Ectodermal cell (in vitro differentiated cells): Measurements from ENCODE around the gene ASTN2.

Source experiments
- H3K27ac ChIP-seq: 2 replicates; pipeline ENCODE4 v1.7.0; 2013; ENCODE audit warnings: mild to moderate bottlenecking, low read depth, low read length; ENCODE audit not compliant: insufficient read depth, poor library complexity, severe bottlenecking
- H3K27me3 ChIP-seq: 2 replicates; pipeline ENCODE4 v1.7.0; 2013; ENCODE audit warnings: mild to moderate bottlenecking, low read length; ENCODE audit not compliant: insufficient read depth, control insufficient read depth, poor library complexity, severe bottlenecking
- H3K36me3 ChIP-seq: one replicate; pipeline ENCODE4 v1.7.0; 2013; ENCODE audit warnings: low read length; ENCODE audit not compliant: control insufficient read depth, insufficient read depth
- H3K4me1 ChIP-seq: one replicate; pipeline ENCODE4 v1.7.0; 2013; ENCODE audit warnings: low read length; ENCODE audit not compliant: control insufficient read depth, insufficient read depth
- H3K4me3 ChIP-seq: 2 replicates; pipeline ENCODE4 v1.7.0; 2013; ENCODE audit warnings: low read depth, low read length, control low read depth; ENCODE audit not compliant: insufficient read depth
- H3K9me3 ChIP-seq: 2 replicates; pipeline ENCODE4 v1.7.0; 2013; ENCODE audit warnings: mild to moderate bottlenecking, low read length, moderate library complexity; ENCODE audit not compliant: control insufficient read depth
- WGBS, 2 experiments: methylation state at CpG; one replicate each; pipeline ENCODE4 v1.1.7; 2013; ENCODE audit warnings: missing lambda C conversion rate in 2 of 2; 5-methylcytosine and 5-hydroxymethylcytosine counted together

The ASTN2 gene

DNA sequence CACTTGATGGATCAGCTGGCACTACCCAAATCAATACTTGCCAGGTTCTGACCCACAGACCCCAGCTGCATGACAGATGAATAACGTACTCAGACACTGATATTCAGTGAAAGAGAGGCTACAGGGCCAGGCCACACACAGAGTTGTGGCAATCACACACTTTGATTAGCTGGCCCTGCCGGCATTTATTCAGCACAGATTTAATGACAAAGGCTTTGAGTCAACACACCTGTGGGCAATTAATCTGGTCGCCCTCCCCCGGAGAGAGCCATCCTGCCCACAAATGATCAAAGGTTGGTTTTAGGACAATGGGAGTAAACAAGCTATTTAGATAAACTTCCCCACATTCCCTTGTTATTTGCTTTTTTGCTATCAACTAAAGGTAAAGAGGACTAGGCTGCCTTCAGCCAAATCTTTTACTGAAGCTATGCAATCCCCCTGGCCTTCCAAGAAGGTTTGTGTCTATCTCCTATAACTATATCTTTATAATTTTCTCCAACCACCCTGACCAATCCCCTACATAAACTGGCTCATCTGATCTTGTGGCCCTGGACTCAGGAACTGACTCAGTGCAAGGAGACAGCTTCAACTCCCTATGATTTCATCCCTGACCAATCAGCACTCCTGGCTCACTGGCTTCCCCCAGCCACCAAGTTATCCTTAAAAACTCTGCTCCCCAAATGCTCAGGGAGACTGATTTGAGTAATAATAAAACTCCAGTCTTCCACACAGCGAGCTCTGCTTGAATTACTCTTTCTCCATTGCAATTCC lies 740.5 kb downstream of the ASTN2 start:
- no peak overlapping the region for H3K27ac ChIP-seq
- no peaks in the 10 kb centered on the region for H3K9me3 ChIP-seq
- no peaks in the 10 kb centered on the region for H3K4me1 ChIP-seq
- no peaks in the 10 kb centered on the region for H3K36me3 ChIP-seq
- WGBS, 2 experiments, result 91 to 92% methylated on average over 5 of the region's 5 CpGs
- H3K4me3 ChIP-seq, result no peak overlapping the region
- no peaks in the 10 kb centered on the region for H3K27me3 ChIP-seq

DNA sequence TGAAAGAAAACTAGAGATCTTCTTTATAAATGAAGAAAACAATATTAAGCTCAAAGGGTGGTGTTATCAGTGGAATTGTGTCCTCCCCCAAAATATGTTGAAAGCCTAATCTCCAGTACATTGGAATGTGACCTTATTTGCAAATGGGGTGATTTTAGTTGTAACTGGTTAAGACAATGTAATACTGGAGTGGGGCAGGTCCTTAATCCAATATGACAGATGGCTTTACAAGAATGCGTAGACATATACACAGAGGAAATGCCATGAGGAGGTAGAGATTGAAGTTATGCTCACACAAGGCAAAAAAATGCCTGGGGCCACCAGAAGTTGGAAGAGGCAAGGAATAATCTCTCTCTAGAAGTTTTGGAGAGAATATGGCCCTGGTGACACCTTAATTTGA lies 741.5 kb downstream of the ASTN2 start:
- WGBS, 2 experiments, result 0% methylated on average over 1 of the region's 1 CpG
- Histone ChIP-seq H3K4me3 (no peak overlapping the region), H3K4me1 (no peaks in the 10 kb centered on the region), H3K9me3 (no peaks in the 10 kb centered on the region), H3K27ac (no peak overlapping the region), H3K36me3 (no peaks in the 10 kb centered on the region), H3K27me3 (no peaks in the 10 kb centered on the region)

DNA sequence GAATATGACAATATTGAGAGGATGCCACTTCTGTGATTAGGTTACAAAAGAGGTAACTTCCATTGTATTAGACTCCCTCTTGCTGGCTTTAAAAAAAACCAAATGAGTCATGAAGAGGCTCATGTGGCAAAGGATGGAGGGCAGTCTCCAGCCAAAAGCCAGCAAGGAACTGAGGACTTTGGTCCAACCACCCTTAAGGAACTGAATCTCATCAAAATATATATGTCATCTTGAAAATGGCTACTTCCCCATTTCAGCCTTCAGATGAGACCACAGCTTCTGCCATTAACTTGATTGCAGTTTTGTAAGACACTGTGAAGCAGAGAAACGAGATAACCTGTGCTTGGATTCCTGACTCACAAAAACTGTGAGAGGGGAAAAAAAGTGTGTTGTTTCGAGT lies 743.3 kb downstream of the ASTN2 start:
- Histone ChIP-seq H3K4me3 (no peak overlapping the region), H3K27ac (no peak overlapping the region), H3K9me3 (no peaks in the 10 kb centered on the region), H3K36me3 (no peaks in the 10 kb centered on the region), H3K4me1 (no peaks in the 10 kb centered on the region), H3K27me3 (no peaks in the 10 kb centered on the region)
- 85 to 94% methylated on average over 1 of the region's 2 CpGs for WGBS, 2 experiments

DNA sequence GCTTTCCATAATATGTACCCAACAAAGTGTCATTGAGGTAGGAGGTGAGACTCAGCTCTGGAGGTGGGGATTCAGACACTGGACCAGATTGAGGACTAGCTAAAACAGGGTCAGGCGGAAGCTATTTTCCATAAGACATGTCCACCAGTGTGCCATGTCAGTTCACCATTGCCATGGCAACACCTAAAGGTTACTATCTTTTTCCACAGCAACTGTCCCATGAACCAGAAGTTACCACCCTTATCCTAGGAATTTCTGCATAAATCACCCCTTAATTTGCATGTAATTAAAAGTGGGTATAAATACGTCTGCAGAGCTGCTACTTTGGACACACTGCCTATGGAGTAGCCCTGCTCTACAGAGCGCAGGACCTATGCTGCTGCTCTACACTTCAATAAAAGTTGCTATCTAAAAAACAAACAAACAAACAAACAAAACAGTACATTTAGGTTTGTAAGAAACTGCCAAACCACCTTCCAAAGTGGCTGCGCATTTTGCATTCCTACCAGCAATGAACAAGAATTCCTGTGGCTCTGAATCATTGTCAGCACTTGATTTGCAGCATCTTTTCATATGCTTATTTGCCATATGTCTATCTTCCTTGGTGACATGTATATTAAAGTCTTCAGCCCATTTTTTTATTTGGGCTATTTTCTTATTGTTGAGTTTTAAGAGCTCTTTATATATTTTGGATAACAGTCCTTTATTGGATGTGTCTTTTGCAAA lies 745.7 kb downstream of the ASTN2 start:
- Histone ChIP-seq H3K36me3 (no peaks in the 10 kb centered on the region), H3K27me3 (no peaks in the 10 kb centered on the region), H3K4me1 (no peaks in the 10 kb centered on the region), H3K4me3 (no peak overlapping the region), H3K27ac (no peak overlapping the region), H3K9me3 (no peaks in the 10 kb centered on the region)
- 92 to 93% methylated on average over 4 of the region's 4 CpGs for WGBS, 2 experiments

DNA sequence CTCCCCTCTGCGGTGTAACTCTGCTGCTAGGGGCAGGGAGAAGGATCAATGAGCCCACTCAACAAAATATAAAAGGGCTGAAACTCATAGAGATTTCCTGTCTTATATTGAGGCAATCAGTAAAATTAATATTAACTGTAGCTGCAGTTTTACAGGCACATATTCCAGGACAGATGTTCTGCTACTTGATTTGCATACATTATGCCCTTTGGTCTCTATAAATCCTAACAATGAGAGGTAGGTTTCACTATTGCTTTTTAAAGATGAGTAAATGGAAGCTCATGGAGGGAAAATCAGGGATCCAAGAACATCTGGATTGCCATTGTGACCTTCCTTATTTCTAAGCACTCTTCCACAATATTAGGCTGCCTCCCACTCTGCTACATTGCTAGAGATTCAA lies 751.3 kb downstream of the ASTN2 start:
- H3K36me3 ChIP-seq, result no peaks in the 10 kb centered on the region
- H3K4me1 ChIP-seq, result no peaks in the 10 kb centered on the region
- H3K27me3 ChIP-seq, result no peaks in the 10 kb centered on the region
- H3K9me3 ChIP-seq, result no peaks in the 10 kb centered on the region
- 100% methylated on average over 1 of the region's 1 CpG for WGBS, 2 experiments
- no peak overlapping the region for H3K4me3 ChIP-seq
- H3K27ac ChIP-seq, result no peak overlapping the region

DNA sequence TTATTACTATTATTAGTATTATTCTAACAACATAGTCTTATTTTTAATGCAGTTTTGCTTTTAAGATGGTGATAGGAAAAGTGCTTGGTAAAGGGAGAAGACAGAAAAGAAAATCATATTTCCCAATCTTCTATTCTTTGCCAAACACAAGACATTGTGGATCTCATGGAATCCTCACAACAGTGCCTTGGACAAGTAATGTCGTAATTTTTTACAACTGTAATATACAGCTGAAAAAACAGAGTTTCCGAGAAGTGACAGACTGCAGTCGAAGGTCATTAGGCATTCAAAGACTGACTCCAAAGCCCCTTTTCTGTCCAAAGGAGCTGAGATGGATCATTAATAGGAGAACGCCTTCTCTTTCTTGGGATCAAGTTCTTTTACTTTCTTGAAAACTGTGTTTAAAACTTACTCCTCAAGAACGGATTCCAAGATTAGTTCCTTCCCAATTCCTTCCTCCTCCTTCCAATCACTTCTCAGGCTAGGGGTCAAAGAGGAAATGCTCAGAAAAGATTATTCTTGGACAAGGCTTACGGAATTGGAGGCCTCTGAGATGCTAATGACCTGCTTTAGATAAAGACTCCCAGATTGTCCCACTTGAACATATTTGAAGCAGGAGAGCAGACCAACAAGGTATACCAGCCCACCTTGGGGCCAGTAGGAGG lies 752.1 kb downstream of the ASTN2 start:
- H3K9me3 ChIP-seq, result no peaks in the 10 kb centered on the region
- no peaks in the 10 kb centered on the region for H3K4me1 ChIP-seq
- H3K36me3 ChIP-seq, result no peaks in the 10 kb centered on the region
- no peak overlapping the region for H3K4me3 ChIP-seq
- H3K27me3 ChIP-seq, result no peaks in the 10 kb centered on the region
- WGBS, 2 experiments, result 91 to 95% methylated on average over 6 of the region's 6 CpGs
- H3K27ac ChIP-seq, result no peak overlapping the region

DNA sequence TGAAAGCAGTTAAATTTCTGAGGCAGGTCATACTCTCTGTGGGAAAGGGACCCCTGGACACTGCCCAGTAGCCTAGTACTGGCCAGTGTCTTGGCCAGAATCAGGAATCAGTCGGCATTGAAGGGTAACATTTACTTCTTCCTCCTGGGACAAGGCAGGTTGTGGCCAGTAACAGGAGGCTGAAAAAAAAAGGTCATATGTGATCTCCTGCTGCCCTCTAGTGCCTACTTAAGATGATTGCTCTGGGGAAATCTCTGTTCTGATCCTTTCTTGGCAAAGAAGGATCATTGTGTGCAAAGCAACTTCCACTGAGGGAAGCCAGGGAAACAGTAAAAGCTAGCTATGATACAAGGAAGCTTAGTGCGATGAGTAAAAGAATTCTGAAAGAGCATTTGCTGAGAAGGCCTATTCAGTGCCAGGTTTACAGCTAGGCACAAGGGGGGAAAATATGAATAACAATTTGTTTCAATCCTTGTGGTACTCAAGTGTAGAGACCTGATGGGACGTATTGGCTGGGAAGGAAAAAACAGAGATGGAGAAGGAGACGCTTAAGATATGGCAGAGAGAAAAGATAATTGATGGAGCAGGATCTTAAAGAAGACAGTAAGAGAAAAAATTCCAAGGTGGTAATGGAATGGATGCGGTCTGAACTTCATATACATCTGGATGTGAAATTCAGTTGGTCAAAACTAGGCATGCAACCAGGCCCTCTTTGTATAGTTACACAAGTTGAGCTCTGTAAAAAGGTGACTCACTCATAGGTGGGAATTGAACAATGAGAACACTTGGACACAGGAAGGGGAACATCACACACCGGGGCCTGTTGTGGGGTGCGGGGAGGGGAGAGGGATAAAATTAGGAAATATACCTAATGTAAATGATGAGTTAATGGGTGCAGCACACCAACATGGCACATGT lies 753.6 kb downstream of the ASTN2 start:
- 80% methylated on average over 7 of the region's 7 CpGs for WGBS, 2 experiments
- no peaks in the 10 kb centered on the region for H3K9me3 ChIP-seq
- no peak overlapping the region for H3K4me3 ChIP-seq
- H3K4me1 ChIP-seq, result no peaks in the 10 kb centered on the region
- H3K27ac ChIP-seq, result no peak overlapping the region
- no peaks in the 10 kb centered on the region for H3K27me3 ChIP-seq
- H3K36me3 ChIP-seq, result no peaks in the 10 kb centered on the region

- H3K9me3 ChIP-seq, result no peaks in the 10 kb centered on the region
- H3K36me3 ChIP-seq, result no peaks in the 10 kb centered on the region
- 85 to 88% methylated on average over 2 of the region's 2 CpGs for WGBS, 2 experiments
Observed at GRCh38 chr9:116658265-116658664, 756.6 kb downstream of the ASTN2 start.

DNA sequence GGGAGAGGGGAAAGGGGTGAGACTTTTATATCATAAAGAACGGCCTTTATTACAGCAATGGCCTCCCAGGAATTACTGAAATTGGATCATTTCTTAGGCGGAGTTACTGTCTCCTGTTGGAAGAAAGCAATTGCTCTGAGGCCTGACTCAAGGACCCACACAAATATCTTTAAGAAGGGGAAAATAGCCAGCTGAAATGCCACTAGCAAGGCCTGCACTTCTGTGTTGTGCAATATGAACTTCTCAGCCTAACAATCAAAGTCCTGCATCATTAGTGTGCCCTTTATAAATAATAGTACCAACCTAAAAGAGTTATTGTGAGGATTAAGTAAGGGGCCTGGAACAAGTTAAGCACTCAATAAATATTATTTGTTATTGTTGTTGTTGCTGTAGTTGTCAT lies 757.9 kb downstream of the ASTN2 start:
- Histone ChIP-seq H3K36me3 (no peaks in the 10 kb centered on the region), H3K9me3 (no peaks in the 10 kb centered on the region), H3K27ac (no peak overlapping the region), H3K4me1 (no peaks in the 10 kb centered on the region), H3K27me3 (no peaks in the 10 kb centered on the region), H3K4me3 (no peak overlapping the region)
- WGBS, 2 experiments, result 96 to 97% methylated on average over 2 of the region's 2 CpGs

More at GRCh38 chr9:116658265-116658664, 756.6 kb downstream of the ASTN2 start:
- Histone ChIP-seq H3K4me1 (no peaks in the 10 kb centered on the region), H3K27me3 (no peaks in the 10 kb centered on the region), H3K4me3 (no peak overlapping the region), H3K27ac (no peak overlapping the region)
